H7 (cell line): ENCODE measurements around the gene IMMT. TPM values are rescaled to one million over a fixed set of nuclear protein-coding genes. Genes with fewer than 3 reads are reported as not detected.
"Not testable (repeated sequence)": the region's sequence is repeated elsewhere in the genome, so short reads cannot be mapped to it uniquely, and the experiment has no call there.

Source experiments
- DNase-seq: peaks from one replicate; pipeline ENCODE4 v3.0.0; 2012
- H3K27me3 ChIP-seq: 2 replicates; pipeline ENCODE4 v1.6.0; 2011; ENCODE audit warnings: mild to moderate bottlenecking, low read length; ENCODE audit not compliant: control insufficient read depth, insufficient read depth
- H3K36me3 ChIP-seq: replicated peaks from 2 replicates; pipeline ENCODE4 v1.5.1; 2011; ENCODE audit warnings: low read length; ENCODE audit not compliant: control insufficient read depth, insufficient read depth
- H3K4me3 ChIP-seq: 2 replicates; pipeline ENCODE4 v1.5.1; 2011; ENCODE audit warnings: low read depth, mild to moderate bottlenecking, control low read depth, low read length, moderate library complexity; ENCODE audit not compliant: insufficient read depth
- total RNA-seq: library from RNA; depleted of rRNA; stranded (reverse); fragments of >200 nt; shearing (Covaris generic); gene quantifications from 2 replicates; pipeline ENCODE4 v1.2.3, GENCODE V29; 2014

Gene IMMT
- total RNA-seq, 1 experiment from 2014 or later = 106 TPM

DNA sequence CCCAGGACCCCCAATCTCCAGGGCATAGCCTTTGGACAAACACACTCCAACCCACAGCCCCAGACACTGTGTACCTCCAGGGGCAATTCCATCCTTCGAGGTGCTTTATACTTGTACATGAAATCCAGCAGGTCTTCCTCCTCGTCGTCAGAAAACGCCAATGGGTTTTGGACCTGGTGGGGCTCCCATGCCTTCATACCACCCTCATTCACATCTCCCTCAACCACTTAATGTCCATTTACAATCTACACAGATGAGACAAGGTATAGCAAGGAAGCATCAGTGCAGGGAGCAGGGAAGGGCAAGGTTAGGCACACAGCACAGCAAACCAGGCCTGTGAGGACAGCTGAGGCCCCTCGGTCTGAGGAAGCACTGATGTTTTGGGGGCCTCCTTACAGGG, 24.6 kb upstream of the IMMT start:
- H3K36me3 ChIP-seq = no peaks in the 10 kb centered on the region
- no peak for DNase-seq
- H3K27me3 ChIP-seq = no peaks in the 10 kb centered on the region
- H3K4me3 ChIP-seq = no peak overlapping the region

DNA sequence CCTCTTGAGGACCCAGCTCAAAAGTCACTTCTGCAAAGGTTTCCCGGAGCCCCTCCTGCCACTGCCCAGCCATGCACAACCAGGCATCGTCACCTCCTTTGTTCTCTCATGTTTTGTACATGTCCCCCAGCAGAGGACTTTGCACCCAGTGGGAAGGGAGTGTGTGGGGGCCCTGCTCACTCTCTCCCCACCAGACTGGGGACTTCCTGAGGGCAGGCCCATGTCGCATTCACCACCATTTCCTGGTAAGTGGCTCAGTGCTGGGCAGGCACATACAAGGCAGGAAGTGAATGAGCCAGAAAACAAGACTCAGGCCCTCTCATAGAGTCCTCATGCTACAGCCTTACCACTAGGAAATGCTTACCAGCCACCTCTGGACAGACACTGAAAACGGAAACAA, 22.9 kb upstream of the IMMT start:
- Histone ChIP-seq H3K4me3 (no peak overlapping the region), H3K27me3 (no peaks in the 10 kb centered on the region), H3K36me3 (peaks cover 2% of the 10 kb centered on the region; the same call in 1 of the 2 replicates)
- no peak for DNase-seq

DNA sequence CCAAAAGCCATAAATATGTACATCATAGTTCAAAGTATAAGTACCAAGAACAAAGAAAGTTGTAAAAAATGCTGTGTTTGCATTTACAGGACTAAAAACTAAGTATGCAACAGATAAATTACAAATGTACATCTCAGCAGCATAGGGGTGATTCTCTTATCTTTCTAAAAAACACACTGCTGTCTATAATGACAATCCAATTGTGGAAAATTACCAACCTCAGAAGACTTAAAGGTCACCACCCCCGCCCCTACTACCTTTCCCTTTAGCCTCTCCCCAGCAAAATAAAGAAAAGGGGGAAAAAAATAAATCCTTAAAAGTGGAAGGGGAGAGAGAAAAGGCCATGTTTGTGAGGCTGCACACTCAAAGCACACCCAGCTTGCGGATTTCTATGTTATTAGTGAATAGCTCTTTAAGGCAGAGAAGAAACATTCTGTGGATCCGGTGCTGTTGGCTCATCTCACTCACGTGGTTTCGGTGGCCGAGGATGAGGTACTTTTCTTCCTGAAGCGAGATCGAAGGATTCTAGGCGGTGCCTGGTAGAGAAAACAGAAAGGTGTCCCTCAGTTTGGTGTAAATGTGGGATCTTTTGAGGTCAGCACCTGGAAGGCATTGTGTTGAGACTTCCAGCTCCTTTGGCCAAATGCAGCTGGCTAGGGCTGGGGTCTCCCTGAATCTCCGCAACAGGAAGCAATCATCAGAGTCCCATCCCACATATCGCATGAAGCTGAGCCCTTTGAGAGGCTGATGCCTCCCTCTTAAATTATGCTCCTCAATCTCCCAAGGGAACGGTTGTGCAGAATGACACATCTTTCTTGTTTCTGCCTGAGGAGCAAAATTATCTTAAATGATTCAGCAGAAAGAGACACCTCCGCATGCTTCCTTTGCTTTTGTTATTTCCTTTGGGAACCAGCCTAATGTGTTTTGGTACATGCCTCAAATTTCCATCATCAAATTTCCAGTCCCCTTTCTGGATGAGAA, 21.6 kb upstream of the IMMT start:
- DNase-seq = no peak
- Histone ChIP-seq H3K27me3 (no peaks in the 10 kb centered on the region), H3K4me3 (no peak overlapping the region), H3K36me3 (peaks cover 2% of the 10 kb centered on the region; the same call in 1 of the 2 replicates)

DNA sequence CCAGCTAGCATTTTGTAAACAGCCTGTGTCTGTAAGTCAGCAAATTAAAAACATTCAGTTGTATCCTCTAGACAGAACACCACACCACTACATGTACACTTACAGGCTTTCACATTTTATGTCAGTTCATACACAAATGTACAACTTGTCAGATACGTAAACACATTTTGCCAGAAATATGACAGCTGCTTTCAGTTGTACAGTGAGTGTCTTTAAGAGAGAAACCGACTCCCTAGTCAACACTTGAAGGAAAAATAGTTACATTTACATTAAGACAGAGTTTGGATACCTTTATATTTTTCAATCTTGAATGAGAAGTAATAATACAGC, 19.2 kb upstream of the IMMT start:
- no peak overlapping the region for H3K4me3 ChIP-seq
- DNase-seq = no peak
- no peaks in the 10 kb centered on the region for H3K27me3 ChIP-seq
- peaks cover 11% of the 10 kb centered on the region for H3K36me3 ChIP-seq

DNA sequence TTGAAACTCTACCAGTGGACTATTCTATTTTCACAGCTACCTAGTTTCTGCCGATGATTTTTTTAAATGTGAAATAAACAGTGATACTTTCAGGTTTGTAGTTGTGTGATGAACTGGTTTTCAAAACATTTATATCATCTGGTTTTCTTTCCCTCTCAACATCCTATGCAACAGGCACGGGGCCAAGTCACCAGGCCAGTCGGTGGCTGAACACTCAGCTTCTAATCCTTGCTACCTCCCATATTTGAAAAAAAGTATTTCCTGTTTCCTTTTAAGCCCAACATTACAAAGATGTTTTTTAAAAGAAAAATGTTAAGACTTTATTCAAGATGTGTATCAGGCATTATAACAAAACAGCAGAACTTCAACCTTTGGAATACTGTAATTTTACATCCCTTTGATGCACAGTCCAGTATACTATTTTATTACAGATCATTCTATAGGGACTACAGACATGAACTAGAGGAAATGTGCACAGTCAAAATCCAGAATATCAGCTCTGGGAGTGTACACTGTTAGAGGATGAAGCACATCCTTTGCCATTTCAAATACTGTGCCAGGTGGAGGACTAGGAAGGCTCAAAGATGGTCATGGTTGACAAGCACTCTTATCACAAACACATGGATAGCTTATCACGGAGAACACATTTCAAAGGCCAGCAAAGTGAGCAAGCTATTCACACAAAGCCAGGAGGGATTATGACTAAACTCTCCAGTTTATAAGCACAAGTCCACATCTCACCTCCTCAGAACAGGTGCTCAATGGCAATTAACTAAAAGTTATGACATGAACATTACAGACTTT, 18.6 kb upstream of the IMMT start:
- no peaks in the 10 kb centered on the region for H3K27me3 ChIP-seq
- no peak for DNase-seq

DNA sequence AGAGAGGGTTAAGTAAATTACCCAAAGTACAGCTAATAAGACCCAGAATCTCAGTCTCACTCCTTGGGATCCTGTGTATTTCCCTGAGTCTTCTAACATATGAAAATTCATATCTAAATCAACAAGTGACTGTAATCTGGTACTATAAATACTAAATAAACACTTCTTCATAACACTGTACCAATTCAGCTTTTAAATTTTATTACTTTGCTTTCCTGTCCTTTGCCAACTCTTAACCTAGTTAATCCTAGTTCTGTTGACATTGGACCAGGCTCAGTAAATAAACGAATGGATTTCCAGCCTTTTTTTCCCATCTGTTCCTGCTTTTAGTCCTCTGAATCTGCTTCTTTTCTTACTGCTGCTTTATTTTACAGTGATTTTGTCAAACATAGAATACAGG, 17.8 kb upstream of the IMMT start:
- Histone ChIP-seq H3K4me3 (no peak overlapping the region), H3K27me3 (no peaks in the 10 kb centered on the region), H3K36me3 (peaks cover 11% of the 10 kb centered on the region)
- no peak for DNase-seq

More for the DNA sequence above, 18.6 kb upstream of the IMMT start:
- H3K36me3 ChIP-seq = peaks cover 11% of the 10 kb centered on the region
- H3K4me3 ChIP-seq = no peak overlapping the region

DNA sequence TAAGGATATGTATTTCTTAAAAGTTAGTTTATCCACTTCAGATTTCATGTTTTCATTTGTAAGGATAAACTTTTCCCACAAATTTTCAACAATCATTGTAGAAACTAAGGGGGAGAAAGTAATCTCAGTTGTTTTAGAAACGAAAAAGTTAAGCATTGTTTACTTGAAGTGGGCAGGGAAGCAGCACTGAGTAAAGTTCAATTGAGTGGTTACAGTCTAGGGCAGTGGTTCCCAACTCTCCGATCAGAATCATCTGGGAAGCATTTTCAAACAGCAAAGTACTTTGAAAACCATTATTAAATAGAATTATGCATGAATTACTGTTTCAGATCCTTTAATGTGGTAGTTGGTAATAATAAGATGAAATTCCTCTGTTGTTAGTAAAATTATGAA, 16.5 kb upstream of the IMMT start:
- H3K36me3 ChIP-seq = peaks cover 15% of the 10 kb centered on the region
- H3K4me3 ChIP-seq = no peak overlapping the region
- no peaks in the 10 kb centered on the region for H3K27me3 ChIP-seq
- DNase-seq = no peak

DNA sequence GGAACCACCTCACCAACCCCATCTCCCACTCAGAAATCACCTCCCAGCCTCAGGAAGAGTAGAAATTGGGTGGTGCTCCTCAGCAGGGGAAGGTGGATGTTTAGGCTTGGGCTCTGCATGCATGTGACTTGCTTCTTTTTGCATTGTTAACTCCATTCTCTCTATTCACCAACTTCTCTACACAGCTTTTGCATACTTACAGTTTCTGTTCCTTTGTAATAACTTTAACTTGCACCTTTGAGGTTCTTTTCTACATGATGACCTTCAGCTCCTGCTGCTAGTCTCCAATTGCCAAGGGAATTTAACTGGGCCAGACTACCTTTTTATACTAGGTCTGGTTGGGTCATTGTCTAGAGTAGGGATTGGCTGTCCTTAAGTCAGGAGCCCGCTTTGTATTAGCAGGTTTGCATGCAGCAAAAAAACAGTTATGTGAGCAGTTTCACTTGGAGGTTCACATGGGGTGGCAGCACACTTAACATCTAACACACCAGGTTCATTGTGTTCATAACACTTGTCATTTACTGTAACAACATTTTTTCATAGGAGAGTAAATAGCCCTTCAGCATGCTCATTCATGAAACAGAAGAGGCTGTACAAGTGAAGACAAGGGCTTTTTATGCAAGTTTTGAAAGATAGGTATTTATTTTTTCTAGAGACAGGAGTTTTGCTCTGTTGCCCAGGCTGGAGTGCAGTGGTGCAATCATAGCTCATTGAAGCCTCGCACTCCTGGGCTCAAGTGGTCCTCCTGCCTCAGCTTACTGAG, 16.0 kb upstream of the IMMT start:
- DNase-seq = no peak
- no peak overlapping the region for H3K4me3 ChIP-seq
- H3K27me3 ChIP-seq = no peaks in the 10 kb centered on the region
- H3K36me3 ChIP-seq = peaks cover 19% of the 10 kb centered on the region

DNA sequence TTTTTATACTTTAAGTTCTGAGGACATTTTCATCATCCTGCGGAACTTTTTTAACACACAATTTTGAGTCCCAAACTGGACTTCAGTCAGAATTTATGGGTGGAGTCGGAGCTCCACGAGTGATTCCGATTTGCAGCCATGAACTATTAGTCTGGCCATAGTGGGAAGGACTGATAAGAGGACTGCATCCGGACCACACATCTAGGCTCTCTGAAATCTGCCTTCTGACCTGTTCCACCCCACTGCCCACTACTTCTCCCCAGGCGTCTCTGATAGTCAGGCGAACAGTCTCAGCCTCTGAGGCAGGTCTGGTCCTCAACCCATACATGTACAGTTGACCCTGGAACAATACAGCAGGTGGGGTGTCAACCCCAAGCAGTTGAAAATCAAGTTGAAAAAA, 9.2 kb upstream of the IMMT start:
- Histone ChIP-seq H3K36me3 (peaks cover 8% of the 10 kb centered on the region), H3K27me3 (no peaks in the 10 kb centered on the region), H3K4me3 (no peak overlapping the region)
- DNase-seq = no peak

DNA sequence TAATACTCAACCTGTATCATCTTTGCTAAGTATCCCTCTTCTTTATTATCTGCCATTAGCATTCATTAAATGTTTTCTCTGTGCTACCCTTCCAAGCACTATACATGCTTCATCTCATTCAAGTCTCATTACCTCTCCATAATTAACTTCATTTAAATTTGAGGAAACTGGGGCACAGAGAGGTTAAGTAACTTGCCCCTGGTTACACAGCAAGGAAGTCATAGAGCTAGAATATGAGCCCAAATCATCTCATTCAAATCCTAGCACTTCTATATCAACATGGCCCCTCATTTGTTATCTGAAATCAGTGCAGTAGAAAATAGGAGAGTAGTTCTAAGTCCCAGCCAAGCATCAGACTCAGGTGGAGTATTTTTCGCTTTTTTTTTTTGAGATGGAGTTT, 8.4 kb upstream of the IMMT start:
- Histone ChIP-seq H3K27me3 (no peaks in the 10 kb centered on the region), H3K36me3 (peaks cover 8% of the 10 kb centered on the region), H3K4me3 (no peak overlapping the region)
- DNase-seq = no peak

DNA sequence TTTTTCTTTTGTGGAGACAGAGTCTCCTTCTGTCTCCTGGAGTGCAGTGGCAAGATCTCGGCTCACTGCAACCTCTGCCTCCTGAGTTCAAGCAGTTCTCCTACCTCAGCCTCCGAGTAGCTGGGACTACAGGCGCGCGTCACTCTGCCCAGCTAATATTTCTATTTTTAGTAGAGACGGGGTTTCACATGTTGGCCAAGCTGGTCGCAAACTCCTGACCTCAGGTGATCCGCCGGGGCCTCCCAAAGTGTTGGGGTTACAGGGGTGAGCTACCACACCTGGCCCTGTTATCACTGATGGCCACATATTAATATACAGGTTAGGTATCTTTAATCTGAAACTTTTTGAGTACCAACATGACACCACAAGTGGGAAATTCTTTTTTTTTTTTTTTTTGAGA, 7.4 kb upstream of the IMMT start:
- DNase-seq = no peak
- Histone ChIP-seq H3K4me3 (no peak overlapping the region), H3K36me3 (peaks cover 7% of the 10 kb centered on the region), H3K27me3 (no peaks in the 10 kb centered on the region)

DNA sequence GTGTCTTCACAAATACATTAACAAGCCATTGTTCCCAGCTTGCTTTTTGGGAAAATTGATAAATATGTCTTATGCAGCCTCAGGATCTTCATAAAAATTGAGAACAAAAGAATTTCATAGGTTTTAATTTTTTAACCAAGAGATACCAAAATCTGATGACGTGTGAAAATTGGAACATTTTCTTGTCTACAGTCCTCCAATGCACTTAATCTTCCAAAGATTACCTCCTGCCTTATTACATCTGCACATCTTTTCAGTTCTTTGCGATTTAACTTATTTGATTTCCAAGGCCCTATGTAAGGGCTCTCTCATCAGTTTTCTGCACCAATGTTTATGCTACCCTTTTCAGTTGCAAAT, 7.1 kb upstream of the IMMT start:
- Histone ChIP-seq H3K4me3 (no peak overlapping the region), H3K27me3 (no peaks in the 10 kb centered on the region), H3K36me3 (peaks cover 7% of the 10 kb centered on the region)
- DNase-seq = no peak

DNA sequence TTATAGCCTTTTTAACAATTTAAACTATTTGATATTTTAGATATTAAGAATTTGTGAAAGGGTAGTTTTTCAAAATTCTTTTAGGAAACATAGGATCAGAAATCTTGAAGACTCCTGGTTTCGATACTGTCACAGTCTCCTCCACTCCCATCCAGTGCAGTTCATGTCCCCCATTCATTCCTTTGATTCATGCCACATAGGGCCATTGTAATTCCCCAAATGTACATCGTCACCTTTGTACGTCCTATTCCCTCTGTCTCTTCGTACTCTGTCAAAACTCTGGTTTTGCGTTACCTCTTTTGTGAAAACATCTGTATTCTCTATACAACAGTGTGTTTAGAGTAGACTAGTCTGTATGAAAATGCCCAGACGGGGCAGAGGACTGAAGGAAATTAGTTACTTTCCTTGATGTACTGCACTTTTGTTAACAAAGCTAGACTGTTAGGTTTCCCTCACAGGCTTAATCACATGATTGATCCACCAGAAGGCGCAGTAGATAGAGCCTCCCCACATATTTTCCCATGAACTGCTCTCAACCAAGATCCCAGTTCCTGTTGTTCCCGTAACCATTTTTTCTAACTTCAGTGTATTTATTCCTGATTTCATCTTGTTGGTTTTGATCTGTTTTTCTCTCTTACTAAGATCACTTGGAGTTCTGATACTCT, 6.5 kb upstream of the IMMT start:
- H3K27me3 ChIP-seq = no peaks in the 10 kb centered on the region
- peaks cover 4% of the 10 kb centered on the region for H3K36me3 ChIP-seq
- no peak overlapping the region for H3K4me3 ChIP-seq
- DNase-seq = no peak

DNA sequence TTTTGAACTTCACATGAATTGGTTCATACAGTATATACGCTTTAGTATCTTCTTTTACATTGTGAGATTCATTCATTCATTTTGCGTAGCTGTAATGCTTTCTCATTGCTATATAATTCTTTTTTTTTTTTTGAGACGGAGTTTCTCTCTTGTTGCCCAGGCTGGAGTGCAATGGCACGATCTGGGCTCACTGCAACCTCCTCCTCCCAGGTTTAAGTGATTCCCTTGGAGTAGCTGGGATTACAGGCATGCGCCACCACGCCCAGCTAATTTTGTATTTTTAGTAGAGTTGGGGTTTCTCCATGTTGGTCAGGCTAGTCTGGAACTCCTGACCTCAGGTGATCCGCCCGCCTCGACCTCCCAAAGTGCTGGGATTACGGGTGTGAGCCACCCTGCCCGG, 5.3 kb upstream of the IMMT start:
- H3K4me3 ChIP-seq, H3K27me3 ChIP-seq, DNase-seq, H3K36me3 ChIP-seq: not testable (repeated sequence)
